B cell (primary cell): ENCODE results near the gene MYO10. TPM values are rescaled to one million over a fixed set of nuclear protein-coding genes. Genes with fewer than 3 reads are reported as not detected.

Experiments
- ATAC-seq: fragments of 200-7000 bp; cut with Tn5 transposase; one replicate; pipeline ENCODE4 v1.10.0; 2021; ENCODE audit warnings: low read depth, mild to moderate bottlenecking, moderate number of reproducible peaks, moderate library complexity
- CTCF ChIA-PET: fragments of 350-600 bp; sonication (Branson Sonifier 250); formaldehyde crosslinking; loops from one replicate; lab custom pipeline; 2021; ENCODE audit warnings: antibody characterized with exemption, inconsistent platforms; lab: Charles Lee
- POLR2A ChIA-PET: fragments of 350-600 bp; sonication (Branson Sonifier 250); formaldehyde crosslinking; loops from one replicate; lab custom pipeline; 2021; ENCODE audit warnings: antibody characterized with exemption; lab: Charles Lee
- DNase-seq: peaks from one replicate; pipeline ENCODE4 v3.0.0; 2013
- H2AFZ ChIP-seq: 2 replicates; pipeline ENCODE4 v1.6.1; 2012; ENCODE audit warnings: mild to moderate bottlenecking, low read depth, low read length; ENCODE audit not compliant: insufficient read depth, poor library complexity, severe bottlenecking
- H3K27ac ChIP-seq, 2 donors: 1 replicate in 1 of 2; 2 replicates in 1 of 2; pipeline ENCODE4 v1.5.1; 2012 to 2013; ENCODE audit warnings: low read length in 2 of 2, mild to moderate bottlenecking in 2 of 2, moderate library complexity in 1 of 2
- H3K27me3 ChIP-seq, 4 experiments: fragments of 200-600 bp in 1 of 4; sonication (generic) in 1 of 4; replicated peaks in 1 of 4; 1 replicate in 2 of 4; 2 replicates in 2 of 4; pipeline versions ENCODE4 v1.6.1 to v1.7.0; 2013 to 2016; ENCODE audit warnings: low read length in 3 of 4, mild to moderate bottlenecking in 2 of 4, mixed read lengths in 1 of 4, moderate library complexity in 1 of 4; ENCODE audit not compliant: insufficient read depth in 4 of 4, control insufficient read depth in 3 of 4; ENCODE audit errors: control extremely low read depth in 1 of 4
- H3K36me3 ChIP-seq, 2 experiments: replicated peaks in 1 of 2; 1 replicate in 1 of 2; 2 replicates in 1 of 2; pipeline versions ENCODE4 v1.6.1 to v1.7.1; 2013; ENCODE audit warnings: low read length in 1 of 2; ENCODE audit not compliant: insufficient read depth in 2 of 2, control insufficient read depth in 1 of 2; ENCODE audit errors: control extremely low read depth in 1 of 2, extremely low read depth in 1 of 2
- H3K4me1 ChIP-seq, 2 donors: fragments of 200-600 bp in 1 of 2; sonication (generic) in 1 of 2; 1 replicate in 1 of 2; 2 replicates in 1 of 2; pipeline versions ENCODE4 v1.5.1 to v1.6.1; 2013 to 2017; ENCODE audit warnings: low read length in 2 of 2; ENCODE audit not compliant: control insufficient read depth in 2 of 2, insufficient read depth in 2 of 2
- H3K4me2 ChIP-seq: replicated peaks from 2 replicates; pipeline ENCODE3; 2012; ENCODE audit warnings: mild to moderate bottlenecking, low read depth, low read length; ENCODE audit not compliant: poor library complexity, severe bottlenecking
- H3K4me3 ChIP-seq, 5 experiments: fragments of 200-600 bp in 1 of 5; sonication (generic) in 1 of 5; 1 replicate in 3 of 5; 2 replicates in 2 of 5; pipeline versions ENCODE4 v1.5.1 to v1.7.0; 2011 to 2016; ENCODE audit warnings: low read length in 4 of 5, mild to moderate bottlenecking in 4 of 5, low read depth in 2 of 5, control low read depth in 1 of 5, moderate library complexity in 1 of 5; ENCODE audit not compliant: insufficient read depth in 1 of 5; ENCODE audit errors: control extremely low read depth in 1 of 5, extremely low read depth in 1 of 5
- H3K79me2 ChIP-seq: fragments of 200-600 bp; sonication (generic); one replicate; pipeline ENCODE4 v1.6.0; 2016; ENCODE audit warnings: low read length; ENCODE audit not compliant: control insufficient read depth, insufficient read depth
- H3K9ac ChIP-seq: fragments of 200-600 bp; sonication (generic); 2 replicates; pipeline ENCODE4 v1.6.1; 2017; ENCODE audit warnings: mild to moderate bottlenecking, low read length, moderate library complexity
- H3K9me3 ChIP-seq, 3 donors: one replicate each; pipeline versions ENCODE4 v1.6.1 to v1.7.1; 2013; ENCODE audit warnings: low read length in 2 of 3; ENCODE audit not compliant: control insufficient read depth in 2 of 3, insufficient read depth in 1 of 3; ENCODE audit errors: control extremely low read depth in 1 of 3
- H4K20me1 ChIP-seq: 2 replicates; pipeline ENCODE4 v1.6.0; 2012; ENCODE audit warnings: mild to moderate bottlenecking, low read length; ENCODE audit not compliant: insufficient read depth, control insufficient read depth, poor library complexity, severe bottlenecking
- H3K27ac Mint-ChIP-seq: one replicate; pipeline ENCODE4 v1.8.0; 2021; ENCODE audit warnings: mixed read lengths
- H3K27me3 Mint-ChIP-seq: one replicate; pipeline ENCODE4 v1.8.0; 2021; ENCODE audit warnings: mixed read lengths
- H3K4me1 Mint-ChIP-seq: one replicate; pipeline ENCODE4 v1.8.0; 2021; ENCODE audit warnings: mixed read lengths
- H3K4me3 Mint-ChIP-seq: one replicate; pipeline ENCODE4 v1.8.0; 2021; ENCODE audit warnings: mixed read lengths
- H3K9me3 Mint-ChIP-seq: one replicate; pipeline ENCODE4 v1.8.0; 2022; ENCODE audit warnings: mixed read lengths; ENCODE audit not compliant: insufficient read depth
- CTCF ChIP-seq: fragments of 200-600 bp; IDR thresholded peaks from one replicate; pipeline ENCODE4 v1.8.0; 2022; ENCODE audit warnings: antibody characterized with exemption, mild to moderate bottlenecking
- EZH2 ChIP-seq: IDR thresholded peaks from 2 replicates; pipeline ENCODE4 v1.6.1; 2012; ENCODE audit warnings: borderline replicate concordance, low read depth, mild to moderate bottlenecking, moderate library complexity, low read length; ENCODE audit not compliant: insufficient read depth, poor library complexity, severe bottlenecking
- WGBS: methylation state at CpG from one replicate; pipeline ENCODE4 v1.1.5; 2013; ENCODE audit warnings: missing lambda C conversion rate; ENCODE audit not compliant: insufficient coverage; 5-methylcytosine and 5-hydroxymethylcytosine counted together
- intact Hi-C: fragments of 100-400 bp; cut with micrococcal nuclease; formaldehyde crosslinking; loops from one replicate; pipeline ENCODE4 v1.10.0; 2022
- polyA plus RNA-seq: library from polyadenylated mRNA; depleted of rRNA; stranded (reverse); fragments of >200 nt; gene quantifications from 2 replicates; pipeline ENCODE4 v1.2.3, GENCODE V29; 2012
- total RNA-seq, 2 donors: library from RNA; stranded (reverse); fragments of 120-200 nt in 1 of 2; gene quantifications; 1 replicate in 1 of 2; 2 replicates in 1 of 2; pipeline versions ENCODE4 v1.2.3 to v1.2.4, GENCODE V29; 2013 to 2022

The MYO10 gene
- total and polyA plus RNA-seq, 2 donors (not counting 1 experiment from before 2014, with no cell fraction given), result 0.10 TPM; not detected in 1

GRCh38 chr5:16920109-16920816, 15.8 kb downstream of the MYO10 start:
- WGBS, result 100% methylated on average over 3 of the region's 8 CpGs
- Histone ChIP-seq H3K27ac (no peak overlapping the region), H2AFZ (no peak overlapping the region), H3K4me1 (no peaks in the 10 kb centered on the region), H3K4me2 (no peak overlapping the region), H4K20me1 (no peaks in the 10 kb centered on the region), H3K79me2 (no peaks in the 10 kb centered on the region), H3K9ac (no peak overlapping the region), H3K9me3 (no peaks in the 10 kb centered on the region), H3K4me3 (no peak overlapping the region), H3K27me3 (no peaks in the 10 kb centered on the region), H3K36me3 (no peaks in the 10 kb centered on the region)
- no peak overlapping the region for H3K27ac Mint-ChIP-seq
- POLR2A ChIA-PET, result no interaction called here
- H3K4me1 Mint-ChIP-seq, result no peaks in the 10 kb centered on the region
- CTCF ChIA-PET, result no interaction called here
- no peaks in the 10 kb centered on the region for H3K9me3 Mint-ChIP-seq
- ATAC-seq (no peak), DNase-seq (no peak)
- no peaks in the 10 kb centered on the region for H3K27me3 Mint-ChIP-seq
- intact Hi-C loops, result no loop called here
- no peak for TF ChIP-seq CTCF
- H3K4me3 Mint-ChIP-seq, result no peak overlapping the region

DNA sequence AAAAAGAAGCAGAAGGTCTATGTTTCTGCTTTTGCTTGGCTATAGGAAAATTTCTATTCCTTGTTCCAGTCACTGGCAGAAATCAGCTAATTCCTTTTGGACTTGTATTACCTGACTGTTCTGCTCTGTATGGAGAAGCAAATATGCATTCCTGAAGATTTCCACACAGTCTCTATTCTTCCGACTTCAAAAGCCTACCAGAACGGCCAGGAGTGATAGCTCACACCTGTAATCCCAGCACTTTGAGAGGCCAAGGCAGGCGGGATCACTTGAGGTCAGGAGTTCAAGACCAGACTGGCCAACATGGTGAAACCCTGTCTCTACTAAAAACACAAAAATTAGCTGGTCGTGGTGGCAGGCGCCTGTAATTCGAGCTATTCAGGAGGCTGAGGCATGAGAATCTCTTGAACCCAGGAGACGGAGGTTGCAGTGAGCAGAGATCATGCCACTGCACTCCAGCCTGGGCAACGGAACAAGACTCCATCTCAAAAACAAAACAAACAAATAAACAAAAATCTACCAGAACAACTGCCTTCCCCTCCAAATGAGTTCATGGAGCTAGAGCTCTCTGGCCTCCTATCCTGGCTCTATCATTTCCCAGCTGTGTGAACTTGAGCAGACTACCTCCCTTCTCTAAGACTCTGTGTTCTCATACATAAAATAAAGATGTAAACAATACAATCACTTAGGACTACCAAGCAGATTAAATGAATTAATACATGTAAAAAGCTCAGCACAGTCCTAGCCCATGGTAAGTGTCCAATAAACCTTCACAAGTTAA, 17.0 kb downstream of the MYO10 start:
- Histone ChIP-seq H3K27me3 (no peaks in the 10 kb centered on the region), H3K27ac (no peak overlapping the region), H3K4me3 (no peak overlapping the region), H3K9ac (no peak overlapping the region), H4K20me1 (no peaks in the 10 kb centered on the region), H3K79me2 (no peaks in the 10 kb centered on the region), H3K36me3 (no peaks in the 10 kb centered on the region), H3K4me2 (no peak overlapping the region), H3K9me3 (no peaks in the 10 kb centered on the region), H3K4me1 (no peaks in the 10 kb centered on the region), H2AFZ (no peak overlapping the region)
- DNase-seq (no peak), ATAC-seq (no peak)
- Mint-ChIP-seq H3K9me3 (no peaks in the 10 kb centered on the region), H3K27me3 (no peaks in the 10 kb centered on the region), H3K4me3 (no peak overlapping the region), H3K27ac (no peak overlapping the region), H3K4me1 (no peaks in the 10 kb centered on the region)
- intact Hi-C loops, result no loop called here
- TF ChIP-seq CTCF (no peak), EZH2 (no peak)
- 90% methylated on average over 7 of the region's 8 CpGs for WGBS
- ChIA-PET POLR2A (no interaction called here), CTCF (no interaction called here)
